Left ventricle myocardium inferior (tissue), 1 donor: ENCODE measurements around the gene DAB1. TPM values are rescaled to one million over a fixed set of nuclear protein-coding genes. Genes with fewer than 3 reads are reported as not detected.
"Not testable (repeated sequence)": the region's sequence is repeated elsewhere in the genome, so short reads cannot be mapped to it uniquely, and the experiment has no call there.

Experiments used
- DNase-seq: peaks from one replicate; pipeline ENCODE4 v3.0.0-alpha.2; 2020
- H3K27ac ChIP-seq: fragments of 200-600 bp; replicated peaks from 2 replicates; pipeline ENCODE4 v1.8.0; 2021
- H3K27me3 ChIP-seq: fragments of 200-600 bp; 2 replicates; pipeline ENCODE4 v1.8.0; 2021; ENCODE audit warnings: low read depth
- H3K36me3 ChIP-seq: fragments of 200-600 bp; 2 replicates; pipeline ENCODE4 v1.8.0; 2021
- H3K4me1 ChIP-seq: fragments of 200-600 bp; 2 replicates; pipeline ENCODE4 v1.8.0; 2021
- H3K4me3 ChIP-seq: fragments of 200-600 bp; 2 replicates; pipeline ENCODE4 v1.8.0; 2021; ENCODE audit warnings: mild to moderate bottlenecking, moderate library complexity
- H3K9me3 ChIP-seq: fragments of 200-600 bp; replicated peaks from 2 replicates; pipeline ENCODE4 v1.8.0; 2021
- intact Hi-C: fragments of 100-400 bp; cut with micrococcal nuclease; formaldehyde crosslinking; loops from one replicate; pipeline ENCODE4 v1.11.0; 2022
- total RNA-seq: library from RNA; stranded (reverse); fragmentation: NEBNext Ultra II Directional; extraction: Animal tissue kit (Norgen Biotek cat#: 25700); gene quantifications from one replicate; pipeline ENCODE4 v1.2.1, GENCODE V29; 2021
- TF ChIP-seq, protein P1 (sequence below): fragments of 200-600 bp; IDR thresholded peaks from 2 replicates; pipeline ENCODE4 v1.8.0; 2021; ENCODE audit warnings: antibody characterized with exemption, mild to moderate bottlenecking, borderline replicate concordance
- donor health status: DM: no; HTN: yes; CAD: no; lungs with severe emphysema.

Gene DAB1
- total RNA-seq, 1 donor from 2014 or later = 0.77 TPM

DNA sequence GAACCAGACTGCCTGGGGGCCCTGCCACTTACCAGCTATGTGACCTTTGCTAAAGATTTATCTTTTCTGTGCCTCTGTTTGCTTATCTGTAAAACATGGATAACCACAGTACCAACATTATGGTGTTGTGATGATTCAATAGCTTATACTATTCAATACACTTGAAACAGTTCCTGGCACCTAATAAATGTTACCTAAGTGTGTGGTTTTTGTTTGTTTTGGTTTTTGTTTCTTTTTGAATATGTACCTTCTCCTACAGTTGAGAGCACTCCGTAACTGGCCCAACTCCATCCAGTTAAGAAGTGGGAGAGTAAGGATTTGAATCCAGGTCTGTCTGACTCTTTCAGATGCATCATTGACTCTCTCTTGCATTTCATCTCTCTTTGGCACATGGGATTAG is 332.2 kb downstream of the DAB1 start:
- H3K27ac ChIP-seq = no peak overlapping the region
- intact Hi-C loops = no loop called here

DNA sequence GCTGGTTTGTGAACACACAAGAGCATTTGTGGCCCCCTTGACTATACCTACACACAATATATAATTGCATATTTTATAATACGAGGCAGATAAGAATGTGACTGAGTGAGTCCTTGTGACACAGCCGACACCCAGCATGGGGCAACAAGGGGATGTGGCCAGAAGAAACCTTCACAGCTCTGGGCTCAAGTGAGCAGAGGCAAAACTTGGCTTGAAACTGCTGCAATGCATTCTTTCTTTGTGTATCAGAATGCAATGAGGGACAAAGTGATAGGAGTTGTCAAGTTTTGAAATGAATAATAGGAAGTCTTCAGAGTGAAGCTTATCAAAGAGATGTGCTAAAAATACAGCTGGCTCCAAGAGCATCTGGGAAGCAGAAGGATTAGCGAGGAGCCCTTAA is 334.0 kb downstream of the DAB1 start:
- intact Hi-C loops = no loop called here
- no peak for DNase-seq

More for the DNA sequence above, 332.2 kb downstream of the DAB1 start:
- H3K4me3 ChIP-seq = no peak overlapping the region
- no peak for DNase-seq
- no peaks in the 10 kb centered on the region for H3K27me3 ChIP-seq
- H3K36me3 ChIP-seq = no peaks in the 10 kb centered on the region
- H3K9me3 ChIP-seq = no peaks in the 10 kb centered on the region
- TF ChIP-seq, protein P1, sequence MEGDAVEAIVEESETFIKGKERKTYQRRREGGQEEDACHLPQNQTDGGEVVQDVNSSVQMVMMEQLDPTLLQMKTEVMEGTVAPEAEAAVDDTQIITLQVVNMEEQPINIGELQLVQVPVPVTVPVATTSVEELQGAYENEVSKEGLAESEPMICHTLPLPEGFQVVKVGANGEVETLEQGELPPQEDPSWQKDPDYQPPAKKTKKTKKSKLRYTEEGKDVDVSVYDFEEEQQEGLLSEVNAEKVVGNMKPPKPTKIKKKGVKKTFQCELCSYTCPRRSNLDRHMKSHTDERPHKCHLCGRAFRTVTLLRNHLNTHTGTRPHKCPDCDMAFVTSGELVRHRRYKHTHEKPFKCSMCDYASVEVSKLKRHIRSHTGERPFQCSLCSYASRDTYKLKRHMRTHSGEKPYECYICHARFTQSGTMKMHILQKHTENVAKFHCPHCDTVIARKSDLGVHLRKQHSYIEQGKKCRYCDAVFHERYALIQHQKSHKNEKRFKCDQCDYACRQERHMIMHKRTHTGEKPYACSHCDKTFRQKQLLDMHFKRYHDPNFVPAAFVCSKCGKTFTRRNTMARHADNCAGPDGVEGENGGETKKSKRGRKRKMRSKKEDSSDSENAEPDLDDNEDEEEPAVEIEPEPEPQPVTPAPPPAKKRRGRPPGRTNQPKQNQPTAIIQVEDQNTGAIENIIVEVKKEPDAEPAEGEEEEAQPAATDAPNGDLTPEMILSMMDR = no peak
- H3K4me1 ChIP-seq = peaks cover 37% of the 10 kb centered on the region

DNA sequence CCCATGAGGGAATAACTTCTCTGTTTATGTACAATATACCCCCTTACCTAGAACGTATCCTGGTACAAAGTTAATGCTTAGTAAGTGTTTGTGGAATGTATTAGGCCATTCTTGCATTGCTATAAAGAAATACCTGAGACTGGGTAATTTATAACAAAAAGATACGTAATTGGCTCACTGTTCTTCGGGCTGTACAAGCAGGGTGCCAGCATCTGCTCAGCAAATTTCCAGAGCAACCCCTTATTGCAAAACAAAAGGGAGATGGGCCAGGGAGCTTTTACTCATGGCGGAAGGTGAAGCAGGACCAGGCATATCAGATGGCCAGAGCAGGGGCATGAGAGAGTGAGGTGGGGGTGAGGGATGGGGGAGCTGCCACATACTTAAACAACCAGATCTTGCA is 334.6 kb downstream of the DAB1 start:
- Histone ChIP-seq H3K36me3 (no peaks in the 10 kb centered on the region), H3K4me1 (peaks cover 32% of the 10 kb centered on the region), H3K4me3 (no peak overlapping the region), H3K27me3 (no peaks in the 10 kb centered on the region), H3K9me3 (no peaks in the 10 kb centered on the region), H3K27ac (peak overlapping the region; percentile 64)
- intact Hi-C loops = no loop called here
- TF ChIP-seq, protein P1 = no peak
- no peak for DNase-seq

More for the DNA sequence above, 334.0 kb downstream of the DAB1 start:
- H3K27ac ChIP-seq = peak overlapping the region; percentile 64
- no peaks in the 10 kb centered on the region for H3K27me3 ChIP-seq
- no peak overlapping the region for H3K4me3 ChIP-seq
- no peaks in the 10 kb centered on the region for H3K9me3 ChIP-seq
- TF ChIP-seq, protein P1 = no peak
- H3K36me3 ChIP-seq = no peaks in the 10 kb centered on the region
- peaks cover 27% of the 10 kb centered on the region for H3K4me1 ChIP-seq

DNA sequence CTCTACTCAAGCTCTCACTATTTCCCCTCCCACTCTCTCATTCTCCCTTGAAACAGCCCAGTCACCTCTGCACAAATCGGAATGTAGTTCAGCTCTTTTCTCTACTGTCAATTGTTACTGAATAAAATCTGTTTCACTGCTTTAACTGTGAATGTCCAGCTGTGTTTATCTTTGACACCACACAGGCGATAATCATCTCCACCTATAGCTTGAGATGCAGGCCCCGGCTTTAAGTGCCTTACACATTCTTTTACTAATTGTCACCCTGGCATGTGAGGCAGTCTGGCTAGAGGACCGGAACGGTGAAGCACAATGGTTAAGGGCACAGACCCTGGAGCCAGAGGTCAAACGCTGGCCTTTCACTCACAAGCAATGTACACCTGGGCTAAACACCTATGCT is 335.2 kb downstream of the DAB1 start:
- Histone ChIP-seq H3K4me1 (peaks cover 37% of the 10 kb centered on the region), H3K27me3 (no peaks in the 10 kb centered on the region), H3K9me3 (no peaks in the 10 kb centered on the region), H3K36me3 (no peaks in the 10 kb centered on the region), H3K4me3 (no peak overlapping the region), H3K27ac (no peak overlapping the region)
- DNase-seq = no peak
- TF ChIP-seq, protein P1 = no peak
- intact Hi-C loops = no loop called here

DNA sequence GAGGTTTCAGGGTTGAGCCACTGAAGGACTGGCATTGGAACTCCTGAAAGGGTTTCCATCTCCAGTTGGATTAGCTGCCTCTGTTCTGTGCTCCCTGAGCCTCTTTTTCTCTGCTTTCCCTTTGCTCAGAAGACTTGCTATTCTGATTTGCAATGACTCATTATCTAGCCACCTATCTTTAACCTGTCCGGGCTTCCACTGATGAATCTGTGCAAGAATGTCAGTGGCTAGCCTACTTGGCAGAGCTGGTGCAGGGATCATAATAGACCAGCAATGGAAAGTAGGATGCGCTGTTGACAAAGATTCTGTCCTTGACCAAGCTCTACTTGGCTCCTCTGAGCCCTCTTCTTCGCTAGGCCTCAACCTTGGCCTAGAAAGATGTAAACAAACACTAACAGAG is 336.2 kb downstream of the DAB1 start:
- H3K27me3 ChIP-seq, H3K36me3 ChIP-seq, DNase-seq, H3K9me3 ChIP-seq, H3K4me3 ChIP-seq, intact Hi-C loops: not testable (repeated sequence)
- Histone ChIP-seq H3K27ac (peak overlapping the region; percentile 12), H3K4me1 (peaks cover 42% of the 10 kb centered on the region)

DNA sequence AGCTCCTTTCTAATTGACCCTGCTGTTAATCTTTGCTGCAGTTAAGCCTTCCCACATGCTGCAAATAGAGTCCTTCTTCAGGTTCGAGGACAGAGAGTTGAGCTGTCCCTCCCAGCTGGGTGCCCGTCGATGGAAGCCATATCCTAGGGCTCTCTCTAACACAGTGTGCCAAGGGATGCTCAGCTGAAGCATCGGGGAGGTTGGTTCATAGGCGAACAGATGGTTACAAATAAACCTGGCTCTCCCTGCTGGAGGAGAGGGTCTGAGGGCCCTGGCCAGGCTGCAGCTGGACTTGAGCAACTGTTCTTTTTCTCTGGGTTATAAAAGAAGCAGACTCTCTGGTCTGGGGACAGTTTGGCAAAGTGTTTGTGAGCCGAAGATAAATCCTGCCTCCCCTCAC is 337.7 kb downstream of the DAB1 start:
- Histone ChIP-seq H3K4me1 (peaks cover 50% of the 10 kb centered on the region), H3K36me3 (no peaks in the 10 kb centered on the region), H3K9me3 (no peaks in the 10 kb centered on the region), H3K27me3 (no peaks in the 10 kb centered on the region), H3K27ac (no peak overlapping the region), H3K4me3 (no peak overlapping the region)
- DNase-seq = no peak
- TF ChIP-seq, protein P1 = no peak
- intact Hi-C loops = no loop called here
